ENCODE data around the gene CNTNAP2.
A peak's percentile ranks its signal among the peaks of the same experiment; 100 is the strongest.

Gene CNTNAP2

GRCh38 chr7:146115851-146116520 is 615 bp upstream of the CNTNAP2 start:
- no peak overlapping the region for H3K9ac ChIP-seq (ENCODE audit: low read depth, low read length)
- 0 out of 2 replicates have a peak, but pooled peaks cover 3% of the 10 kb centered on the region for H3K4me1 ChIP-seq (ENCODE audit: insufficient read depth, low read length)
- peak overlapping the region; percentile 67 for H3K4me3 ChIP-seq (ENCODE audit: low read length)

GRCh38 chr7:146117576-146117975 is 975 bp downstream of the CNTNAP2 start:
- no peaks in the 10 kb centered on the region for H3K36me3 ChIP-seq (ENCODE audit: insufficient read depth, low read depth, low read length)
- peaks cover 42% of the 10 kb centered on the region for H3K27me3 ChIP-seq (ENCODE audit: insufficient read depth, low read length)
- 0 out of 2 replicates have a peak, but pooled peaks cover 3% of the 10 kb centered on the region for H3K4me1 ChIP-seq (ENCODE audit: insufficient read depth, low read length)
- H3K4me3 ChIP-seq (ENCODE audit: low read length), result no peak overlapping the region
- H3K9me3 ChIP-seq (ENCODE audit: insufficient read depth, low read depth, low read length), result no peaks in the 10 kb centered on the region
- no peak overlapping the region for H3K9ac ChIP-seq (ENCODE audit: low read depth, low read length)
- H3K27ac ChIP-seq (ENCODE audit: low read length), result no peak overlapping the region

More at GRCh38 chr7:146115851-146116520, 615 bp upstream of the CNTNAP2 start:
- Histone ChIP-seq H3K27me3 (ENCODE audit: insufficient read depth, low read length) (peaks cover 42% of the 10 kb centered on the region), H3K9me3 (ENCODE audit: insufficient read depth, low read depth, low read length) (no peaks in the 10 kb centered on the region), H3K27ac (ENCODE audit: low read length) (no peak overlapping the region), H3K36me3 (ENCODE audit: insufficient read depth, low read depth, low read length) (no peaks in the 10 kb centered on the region)

- Histone ChIP-seq H3K9me3 (ENCODE audit: insufficient read depth, low read depth, low read length) (no peaks in the 10 kb centered on the region), H3K9ac (ENCODE audit: low read depth, low read length) (no peak overlapping the region), H3K27ac (ENCODE audit: low read length) (no peak overlapping the region), H3K4me3 (ENCODE audit: low read length) (no peak overlapping the region), H3K36me3 (ENCODE audit: insufficient read depth, low read depth, low read length) (no peaks in the 10 kb centered on the region), H3K4me1 (ENCODE audit: insufficient read depth, low read length) (0 out of 2 replicates have a peak, but pooled peaks cover 3% of the 10 kb centered on the region), H3K27me3 (ENCODE audit: insufficient read depth, low read length) (peaks cover 41% of the 10 kb centered on the region)
Measured at GRCh38 chr7:146119002-146119401, 2.4 kb downstream of the CNTNAP2 start.

- no peaks in the 10 kb centered on the region for H3K9me3 ChIP-seq (ENCODE audit: insufficient read depth, low read depth, low read length)
- no peak overlapping the region for H3K27ac ChIP-seq (ENCODE audit: low read length)
- H3K27me3 ChIP-seq (ENCODE audit: insufficient read depth, low read length), result peaks cover 7% of the 10 kb centered on the region
- no peaks in the 10 kb centered on the region for H3K4me1 ChIP-seq (ENCODE audit: insufficient read depth, low read length)
- no peaks in the 10 kb centered on the region for H3K36me3 ChIP-seq (ENCODE audit: insufficient read depth, low read depth, low read length)
- no peak overlapping the region for H3K9ac ChIP-seq (ENCODE audit: low read depth, low read length)
- H3K4me3 ChIP-seq (ENCODE audit: low read length), result no peak overlapping the region
Measured at GRCh38 chr7:146123715-146124114, 7.1 kb downstream of the CNTNAP2 start.

GRCh38 chr7:146126767-146127509 is 10.3 kb downstream of the CNTNAP2 start:
- no peak overlapping the region for H3K4me3 ChIP-seq (ENCODE audit: low read length)
- no peaks in the 10 kb centered on the region for H3K4me1 ChIP-seq (ENCODE audit: insufficient read depth, low read length)
- no peak overlapping the region for H3K9ac ChIP-seq (ENCODE audit: low read depth, low read length)
- no peaks in the 10 kb centered on the region for H3K36me3 ChIP-seq (ENCODE audit: insufficient read depth, low read depth, low read length)
- H3K27ac ChIP-seq (ENCODE audit: low read length), result no peak overlapping the region
- no peaks in the 10 kb centered on the region for H3K9me3 ChIP-seq (ENCODE audit: insufficient read depth, low read depth, low read length)
- no peaks in the 10 kb centered on the region for H3K27me3 ChIP-seq (ENCODE audit: insufficient read depth, low read length)

- H3K4me3 ChIP-seq (ENCODE audit: low read length), result no peak overlapping the region
Measured at GRCh38 chr7:146129296-146129695, 12.7 kb downstream of the CNTNAP2 start.

GRCh38 chr7:146129997-146130396 is 13.4 kb downstream of the CNTNAP2 start:
- H3K36me3 ChIP-seq (ENCODE audit: insufficient read depth, low read depth, low read length), result no peaks in the 10 kb centered on the region
- no peaks in the 10 kb centered on the region for H3K9me3 ChIP-seq (ENCODE audit: insufficient read depth, low read depth, low read length)
- no peaks in the 10 kb centered on the region for H3K4me1 ChIP-seq (ENCODE audit: insufficient read depth, low read length)
- H3K9ac ChIP-seq (ENCODE audit: low read depth, low read length), result no peak overlapping the region
- no peak overlapping the region for H3K27ac ChIP-seq (ENCODE audit: low read length)
- H3K27me3 ChIP-seq (ENCODE audit: insufficient read depth, low read length), result no peaks in the 10 kb centered on the region
- H3K4me3 ChIP-seq (ENCODE audit: low read length), result no peak overlapping the region

More at GRCh38 chr7:146129296-146129695, 12.7 kb downstream of the CNTNAP2 start:
- Histone ChIP-seq H3K27ac (ENCODE audit: low read length) (no peak overlapping the region), H3K36me3 (ENCODE audit: insufficient read depth, low read depth, low read length) (no peaks in the 10 kb centered on the region), H3K9me3 (ENCODE audit: insufficient read depth, low read depth, low read length) (no peaks in the 10 kb centered on the region), H3K4me1 (ENCODE audit: insufficient read depth, low read length) (no peaks in the 10 kb centered on the region), H3K27me3 (ENCODE audit: insufficient read depth, low read length) (no peaks in the 10 kb centered on the region), H3K9ac (ENCODE audit: low read depth, low read length) (no peak overlapping the region)

- Histone ChIP-seq H3K27me3 (ENCODE audit: insufficient read depth, low read length) (no peaks in the 10 kb centered on the region), H3K4me1 (ENCODE audit: insufficient read depth, low read length) (no peaks in the 10 kb centered on the region), H3K36me3 (ENCODE audit: insufficient read depth, low read depth, low read length) (no peaks in the 10 kb centered on the region), H3K27ac (ENCODE audit: low read length) (no peak overlapping the region), H3K4me3 (ENCODE audit: low read length) (no peak overlapping the region), H3K9me3 (ENCODE audit: insufficient read depth, low read depth, low read length) (no peaks in the 10 kb centered on the region), H3K9ac (ENCODE audit: low read depth, low read length) (no peak overlapping the region)
Measured at GRCh38 chr7:146131701-146132100, 15.1 kb downstream of the CNTNAP2 start.

- Histone ChIP-seq H3K9me3 (ENCODE audit: insufficient read depth, low read depth, low read length) (no peaks in the 10 kb centered on the region), H3K4me3 (ENCODE audit: low read length) (no peak overlapping the region), H3K36me3 (ENCODE audit: insufficient read depth, low read depth, low read length) (no peaks in the 10 kb centered on the region), H3K9ac (ENCODE audit: low read depth, low read length) (no peak overlapping the region), H3K4me1 (ENCODE audit: insufficient read depth, low read length) (no peaks in the 10 kb centered on the region), H3K27me3 (ENCODE audit: insufficient read depth, low read length) (no peaks in the 10 kb centered on the region), H3K27ac (ENCODE audit: low read length) (no peak overlapping the region)
Measured at GRCh38 chr7:146136357-146136875, 19.8 kb downstream of the CNTNAP2 start.

GRCh38 chr7:146138926-146139325 is 22.3 kb downstream of the CNTNAP2 start:
- no peaks in the 10 kb centered on the region for H3K27me3 ChIP-seq (ENCODE audit: insufficient read depth, low read length)
- H3K9ac ChIP-seq (ENCODE audit: low read depth, low read length), result no peak overlapping the region
- no peaks in the 10 kb centered on the region for H3K9me3 ChIP-seq (ENCODE audit: insufficient read depth, low read depth, low read length)
- no peak overlapping the region for H3K4me3 ChIP-seq (ENCODE audit: low read length)
- H3K36me3 ChIP-seq (ENCODE audit: insufficient read depth, low read depth, low read length), result no peaks in the 10 kb centered on the region
- no peak overlapping the region for H3K27ac ChIP-seq (ENCODE audit: low read length)
- H3K4me1 ChIP-seq (ENCODE audit: insufficient read depth, low read length), result no peaks in the 10 kb centered on the region

GRCh38 chr7:146146831-146147486 is 30.4 kb downstream of the CNTNAP2 start:
- Histone ChIP-seq H3K27me3 (ENCODE audit: insufficient read depth, low read length) (no peaks in the 10 kb centered on the region), H3K4me3 (ENCODE audit: low read length) (no peak overlapping the region), H3K9me3 (ENCODE audit: insufficient read depth, low read depth, low read length) (no peaks in the 10 kb centered on the region), H3K27ac (ENCODE audit: low read length) (no peak overlapping the region), H3K4me1 (ENCODE audit: insufficient read depth, low read length) (peaks cover 31% of the 10 kb centered on the region), H3K36me3 (ENCODE audit: insufficient read depth, low read depth, low read length) (no peaks in the 10 kb centered on the region), H3K9ac (ENCODE audit: low read depth, low read length) (no peak overlapping the region)
